GM12878 (cell line): ENCODE results near the gene RNF167. TPM values are rescaled to one million over a fixed set of nuclear protein-coding genes. Genes with fewer than 3 reads are reported as not detected.

ENCODE experiments used
- ATAC-seq: fragments of 200-7000 bp; cut with Tn5 transposase; 3 replicates; pipeline ENCODE4 v1.9.1; 2020; ENCODE audit warnings: mild to moderate bottlenecking, moderate library complexity
- BruUV-seq: library from RNA; stranded (reverse); fragments of 400-500 nt; replicated peaks from 2 replicates; lab custom pipeline; 2021; lab: Mats Ljungman, UMichigan
- CTCF ChIA-PET: fragments of 300-600 bp; sonication (Branson Sonifier 250); formaldehyde crosslinking; extraction: SDS; loops from one replicate; lab custom pipeline; 2021; ENCODE audit warnings: inconsistent platforms; lab: Yijun Ruan, JAX
- POLR2A ChIA-PET: fragments of 350-600 bp; formaldehyde crosslinking; extraction: SDS; loops from one replicate; lab custom pipeline; 2021; ENCODE audit warnings: inconsistent platforms; lab: Charles Lee
- RAD21 ChIA-PET: fragments of 300-600 bp; sonication (Branson Sonifier 250); formaldehyde crosslinking; loops from one replicate; lab custom pipeline; 2023; ENCODE audit warnings: antibody characterized with exemption; ENCODE audit not compliant: unreplicated experiment; lab: Charles Lee
- SMC1A ChIA-PET: fragments of 300-600 bp; sonication (Branson Sonifier 250); formaldehyde crosslinking; loops from one replicate; lab custom pipeline; 2023; ENCODE audit not compliant: unreplicated experiment, uncharacterized antibody; lab: Charles Lee
- DNase-seq: peaks from one replicate; pipeline ENCODE4 v3.0.0-alpha.2; 2011; ENCODE audit warnings: low read depth, low spot score
- FAIRE-seq: peaks from 3 replicates; lab custom pipeline; 2011; peaks lifted over from hg19 to GRCh38; lab: Jason Lieb, UNC
- H2AFZ ChIP-seq: 2 replicates; pipeline ENCODE4 v1.6.0; 2011; ENCODE audit warnings: low read depth, low read length, control low read depth; ENCODE audit not compliant: control insufficient read depth
- H3K27ac ChIP-seq: 2 replicates; pipeline ENCODE4 v1.5.1; 2011; ENCODE audit warnings: control low read depth; ENCODE audit not compliant: control insufficient read depth, insufficient read depth
- H3K27me3 ChIP-seq, 2 experiments: replicated peaks in 1 of 2; 2 replicates each; pipeline versions ENCODE4 v1.6.0 to v1.6.1; 2011; ENCODE audit warnings: low read length in 1 of 2; ENCODE audit not compliant: control insufficient read depth in 2 of 2, insufficient read depth in 2 of 2
- H3K36me3 ChIP-seq, 2 experiments: 2 replicates each; pipeline ENCODE4 v1.5.1; 2011; ENCODE audit warnings: low read length in 1 of 2; ENCODE audit not compliant: control insufficient read depth in 2 of 2, insufficient read depth in 2 of 2
- H3K4me1 ChIP-seq: 2 replicates; pipeline ENCODE4 v1.6.1; 2011; ENCODE audit warnings: mild to moderate bottlenecking, low read length, moderate library complexity, mixed read lengths; ENCODE audit not compliant: control insufficient read depth, insufficient read depth
- H3K4me2 ChIP-seq: 2 replicates; pipeline ENCODE4 v1.6.0; 2011; ENCODE audit warnings: control low read depth; ENCODE audit not compliant: control insufficient read depth, insufficient read depth
- H3K4me3 ChIP-seq: fragments of 200-600 bp; sonication (generic); 2 replicates; pipeline ENCODE4 v1.5.1; 2016
- H3K79me2 ChIP-seq: 2 replicates; pipeline ENCODE4 v1.6.0; 2011; ENCODE audit warnings: low read length; ENCODE audit not compliant: control insufficient read depth, insufficient read depth
- H3K9ac ChIP-seq: 2 replicates; pipeline ENCODE4 v1.8.0; 2011; ENCODE audit warnings: low read length, control low read depth, mixed read lengths; ENCODE audit not compliant: control insufficient read depth, insufficient read depth
- H3K9me3 ChIP-seq: replicated peaks from 3 replicates; pipeline ENCODE4 v1.5.1; 2011; ENCODE audit warnings: mild to moderate bottlenecking, low read length; ENCODE audit not compliant: control insufficient read depth, insufficient read depth
- H4K20me1 ChIP-seq: 2 replicates; pipeline ENCODE4 v1.6.0; 2011; ENCODE audit not compliant: control insufficient read depth, insufficient read depth
- BMI1 ChIP-seq: fragments of 450-650 bp; IDR thresholded peaks from 2 replicates; pipeline ENCODE4 v1.6.1; 2016; ENCODE audit warnings: mild to moderate bottlenecking, moderate library complexity, borderline replicate concordance
- EP300 ChIP-seq, 2 experiments: fragments of 150-350 bp in 1 of 2; IDR thresholded peaks; 2 replicates each; pipeline ENCODE4 v1.6.1; 2011 to 2012; ENCODE audit warnings: low read depth in 2 of 2, low read length in 2 of 2, borderline replicate concordance in 1 of 2, improper control_type of control experiment in 1 of 2, inconsistent platforms in 1 of 2; ENCODE audit not compliant: control insufficient read depth in 1 of 2
- MXI1 ChIP-seq: fragments of 150-350 bp; IDR thresholded peaks from 2 replicates; pipeline ENCODE4 v1.6.1; 2011; ENCODE audit warnings: low read depth, mild to moderate bottlenecking, inconsistent platforms, low read length, improper control_type of control experiment
- NFXL1 ChIP-seq: fragments of 450-650 bp; IDR thresholded peaks from 2 replicates; pipeline ENCODE4 v1.6.1; 2017; ENCODE audit warnings: antibody characterized with exemption, mild to moderate bottlenecking, borderline replicate concordance
- POU2F2 ChIP-seq: IDR thresholded peaks from 3 replicates; pipeline ENCODE4 v1.6.1; 2011; ENCODE audit warnings: low read depth, mild to moderate bottlenecking, low read length, borderline replicate concordance
- SIX5 ChIP-seq: IDR thresholded peaks from 2 replicates; pipeline ENCODE4 v1.6.1; 2011; ENCODE audit warnings: mild to moderate bottlenecking, low read depth, low read length, moderate library complexity; ENCODE audit not compliant: severe bottlenecking
- SPI1 ChIP-seq: IDR thresholded peaks from 2 replicates; pipeline ENCODE4 v1.6.1; 2011; ENCODE audit warnings: low read depth, mild to moderate bottlenecking, low read length, moderate library complexity, borderline replicate concordance; ENCODE audit not compliant: insufficient read depth
- TAF1 ChIP-seq: IDR thresholded peaks from 2 replicates; pipeline ENCODE4 v1.6.1; 2011; ENCODE audit warnings: mild to moderate bottlenecking, low read depth, low read length, borderline replicate concordance
- TARDBP ChIP-seq: IDR thresholded peaks from 2 replicates; pipeline ENCODE4 v1.6.1; 2016; ENCODE audit warnings: borderline replicate concordance
- ZNF384 ChIP-seq: IDR thresholded peaks from 2 replicates; pipeline ENCODE4 v1.6.1; 2012; ENCODE audit warnings: low read depth, mild to moderate bottlenecking, low read length, improper control_type of control experiment, borderline replicate concordance
- ZSCAN29 ChIP-seq: fragments of 450-650 bp; IDR thresholded peaks from 2 replicates; pipeline ENCODE4 v1.6.1; 2017; ENCODE audit warnings: mild to moderate bottlenecking, moderate library complexity
- WGBS: methylation state at CpG from one replicate; pipeline ENCODE4 v1.1.6; 2016; ENCODE audit warnings: low lambda C conversion rate; ENCODE audit not compliant: insufficient replicate concordance, insufficient coverage; ENCODE audit errors: missing lambda C conversion rate; 5-methylcytosine and 5-hydroxymethylcytosine counted together
- in situ Hi-C: fragments of 300-500 bp; cut with MboI; formaldehyde crosslinking; loops from 9 replicates; pipeline ENCODE4 v1.14.3; 2018; ENCODE audit warnings: mixed read lengths
- intact Hi-C: fragments of 100-400 bp; cut with micrococcal nuclease; formaldehyde crosslinking; loops from one replicate; pipeline ENCODE4 v1.14.2; 2022; ENCODE audit not compliant: unreplicated experiment
- polyA plus RNA-seq, 11 experiments: library from polyadenylated mRNA; depleted of rRNA in 4 of 11; unstranded in 6 of 11; stranded (reverse) in 5 of 11; fragments of >200 nt; fragmentation: Nextera tagmentation in 4 of 11; fragmentation: Illumina TruSeq in 1 of 11; extraction: Ambion mirVana in 4 of 11; extraction: Trizol in 1 of 11; gene quantifications; 1 replicate in 1 of 11; 2 replicates in 10 of 11; pipeline versions ENCODE4 v1.2.1 to v1.2.3, GENCODE V29; 2011 to 2016; ENCODE audit warnings: inconsistent platforms in 2 of 11, missing spikeins in 2 of 11, low read depth in 1 of 11
- total RNA-seq, 4 experiments: library from RNA; depleted of rRNA in 3 of 4; stranded (reverse); fragments of >200 nt in 3 of 4; fragmentation: Illumina TruSeq in 1 of 4; extraction: Trizol in 1 of 4; gene quantifications; 2 replicates each; pipeline versions ENCODE4 v1.2.1 to v1.2.3, GENCODE V29; 2013 to 2021
- TF ChIP-seq, protein P1 (sequence below): fragments of 150-350 bp; IDR thresholded peaks from 2 replicates; pipeline ENCODE4 v1.6.1; 2014; ENCODE audit warnings: mild to moderate bottlenecking, low read depth, low read length
- TF ChIP-seq, protein P2 (sequence below): fragments of 450-650 bp; formaldehyde crosslinking; IDR thresholded peaks from 2 replicates; pipeline ENCODE4 v1.4.0; 2022; ENCODE audit warnings: mild to moderate bottlenecking, moderate library complexity
- TF ChIP-seq, protein P3 (sequence below): fragments of 450-650 bp; IDR thresholded peaks from 2 replicates; pipeline ENCODE4 v1.6.1; 2017; ENCODE audit warnings: mild to moderate bottlenecking, moderate library complexity

The RNF167 gene
- total and polyA plus RNA-seq, 10 of the 15 experiments (the other 5 are each of a cell fraction or from before 2014, with no cell fraction given): 33.6 to 147 (median 57.6) TPM

DNA sequence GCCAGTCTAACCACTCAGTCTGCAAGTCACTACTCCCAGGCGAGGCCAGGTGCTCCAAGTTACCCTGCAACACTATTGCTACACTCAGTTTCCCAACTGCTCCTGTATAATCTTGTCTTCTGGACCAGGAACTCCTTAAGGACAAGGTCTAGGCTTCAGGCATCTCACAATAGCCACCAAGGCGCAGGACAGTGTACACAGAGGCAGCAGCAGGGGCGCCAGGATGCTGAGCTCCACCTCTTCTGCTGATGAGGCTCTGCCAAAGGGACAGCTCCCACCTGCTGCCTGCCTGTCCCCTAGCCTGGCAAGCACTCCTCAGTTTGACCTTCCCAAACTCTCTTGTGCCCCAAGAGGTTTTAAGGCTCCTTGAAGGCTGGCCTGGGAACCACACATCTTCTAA, 3.6 kb upstream of the RNF167 start (continued):
- no peak for TF ChIP-seq EP300 (IDR thresholded peaks at IDR 0.05; ENCODE audit: borderline replicate concordance in 1 of 2, control insufficient read depth in 1 of 2, low read depth in 2 of 2, low read length in 2 of 2)
- no peak for TF ChIP-seq NFXL1
- TF ChIP-seq BMI1: no peak
- TF ChIP-seq ZSCAN29: no peak
- no peak for TF ChIP-seq TARDBP
- TF ChIP-seq POU2F2: no peak
- TF ChIP-seq, protein P1, sequence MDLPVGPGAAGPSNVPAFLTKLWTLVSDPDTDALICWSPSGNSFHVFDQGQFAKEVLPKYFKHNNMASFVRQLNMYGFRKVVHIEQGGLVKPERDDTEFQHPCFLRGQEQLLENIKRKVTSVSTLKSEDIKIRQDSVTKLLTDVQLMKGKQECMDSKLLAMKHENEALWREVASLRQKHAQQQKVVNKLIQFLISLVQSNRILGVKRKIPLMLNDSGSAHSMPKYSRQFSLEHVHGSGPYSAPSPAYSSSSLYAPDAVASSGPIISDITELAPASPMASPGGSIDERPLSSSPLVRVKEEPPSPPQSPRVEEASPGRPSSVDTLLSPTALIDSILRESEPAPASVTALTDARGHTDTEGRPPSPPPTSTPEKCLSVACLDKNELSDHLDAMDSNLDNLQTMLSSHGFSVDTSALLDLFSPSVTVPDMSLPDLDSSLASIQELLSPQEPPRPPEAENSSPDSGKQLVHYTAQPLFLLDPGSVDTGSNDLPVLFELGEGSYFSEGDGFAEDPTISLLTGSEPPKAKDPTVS: no peak
- TF ChIP-seq SPI1: no peak

DNA sequence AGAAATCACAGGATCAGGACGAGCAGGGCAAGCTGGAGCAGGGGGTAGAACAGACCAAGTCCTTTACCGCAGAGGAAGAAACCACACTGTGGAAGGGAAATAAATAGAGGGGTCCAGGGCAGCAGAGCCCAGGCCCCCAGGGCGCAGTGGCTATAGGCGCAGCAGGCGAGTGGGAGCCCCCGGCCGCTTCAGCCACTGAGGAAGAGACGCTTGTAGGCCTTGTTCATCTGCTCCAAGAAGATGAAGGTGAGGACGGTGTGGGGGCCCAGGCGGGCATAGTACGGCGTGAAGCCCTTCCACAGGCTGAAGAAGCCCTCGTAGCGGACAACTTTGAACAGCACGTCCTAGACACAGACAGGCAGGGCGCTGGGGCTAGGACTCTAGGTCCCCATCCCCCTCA, 2.5 kb upstream of the RNF167 start:
- CTCF ChIA-PET: interaction anchor here (0.7 kb wide), 1 partner anchor 32 kb away, joined by 3 read pairs; no protein-coding TSS in a partner anchor
- intact Hi-C loops: no loop called here

More for the DNA sequence above, 2.5 kb upstream of the RNF167 start:
- H4K20me1 ChIP-seq: no peaks in the 10 kb centered on the region
- DNase-seq: no peak
- in situ Hi-C loops: no loop called here
- no peaks in the 10 kb centered on the region for H3K9me3 ChIP-seq
- H3K79me2 ChIP-seq: peaks cover 44% of the 10 kb centered on the region
- no TSS peak for BruUV-seq
- TF ChIP-seq, protein P2, sequence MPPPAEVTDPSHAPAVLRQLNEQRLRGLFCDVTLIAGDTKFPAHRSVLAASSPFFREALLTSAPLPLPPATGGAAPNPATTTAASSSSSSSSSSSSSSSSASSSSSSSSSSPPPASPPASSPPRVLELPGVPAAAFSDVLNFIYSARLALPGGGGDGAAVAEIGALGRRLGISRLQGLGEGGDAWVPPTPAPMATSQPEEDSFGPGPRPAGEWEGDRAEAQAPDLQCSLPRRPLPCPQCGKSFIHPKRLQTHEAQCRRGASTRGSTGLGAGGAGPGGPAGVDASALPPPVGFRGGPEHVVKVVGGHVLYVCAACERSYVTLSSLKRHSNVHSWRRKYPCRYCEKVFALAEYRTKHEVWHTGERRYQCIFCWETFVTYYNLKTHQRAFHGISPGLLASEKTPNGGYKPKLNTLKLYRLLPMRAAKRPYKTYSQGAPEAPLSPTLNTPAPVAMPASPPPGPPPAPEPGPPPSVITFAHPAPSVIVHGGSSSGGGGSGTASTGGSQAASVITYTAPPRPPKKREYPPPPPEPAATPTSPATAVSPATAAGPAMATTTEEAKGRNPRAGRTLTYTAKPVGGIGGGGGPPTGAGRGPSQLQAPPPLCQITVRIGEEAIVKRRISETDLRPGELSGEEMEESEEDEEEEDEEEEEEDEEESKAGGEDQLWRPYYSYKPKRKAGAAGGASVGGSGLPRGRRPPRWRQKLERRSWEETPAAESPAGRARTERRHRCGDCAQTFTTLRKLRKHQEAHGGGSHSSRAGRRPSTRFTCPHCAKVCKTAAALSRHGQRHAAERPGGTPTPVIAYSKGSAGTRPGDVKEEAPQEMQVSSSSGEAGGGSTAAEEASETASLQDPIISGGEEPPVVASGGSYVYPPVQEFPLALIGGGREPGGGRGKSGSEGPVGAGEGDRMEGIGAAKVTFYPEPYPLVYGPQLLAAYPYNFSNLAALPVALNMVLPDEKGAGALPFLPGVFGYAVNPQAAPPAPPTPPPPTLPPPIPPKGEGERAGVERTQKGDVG: no peak
- no peak for TF ChIP-seq MXI1
- TF ChIP-seq, protein P3, sequence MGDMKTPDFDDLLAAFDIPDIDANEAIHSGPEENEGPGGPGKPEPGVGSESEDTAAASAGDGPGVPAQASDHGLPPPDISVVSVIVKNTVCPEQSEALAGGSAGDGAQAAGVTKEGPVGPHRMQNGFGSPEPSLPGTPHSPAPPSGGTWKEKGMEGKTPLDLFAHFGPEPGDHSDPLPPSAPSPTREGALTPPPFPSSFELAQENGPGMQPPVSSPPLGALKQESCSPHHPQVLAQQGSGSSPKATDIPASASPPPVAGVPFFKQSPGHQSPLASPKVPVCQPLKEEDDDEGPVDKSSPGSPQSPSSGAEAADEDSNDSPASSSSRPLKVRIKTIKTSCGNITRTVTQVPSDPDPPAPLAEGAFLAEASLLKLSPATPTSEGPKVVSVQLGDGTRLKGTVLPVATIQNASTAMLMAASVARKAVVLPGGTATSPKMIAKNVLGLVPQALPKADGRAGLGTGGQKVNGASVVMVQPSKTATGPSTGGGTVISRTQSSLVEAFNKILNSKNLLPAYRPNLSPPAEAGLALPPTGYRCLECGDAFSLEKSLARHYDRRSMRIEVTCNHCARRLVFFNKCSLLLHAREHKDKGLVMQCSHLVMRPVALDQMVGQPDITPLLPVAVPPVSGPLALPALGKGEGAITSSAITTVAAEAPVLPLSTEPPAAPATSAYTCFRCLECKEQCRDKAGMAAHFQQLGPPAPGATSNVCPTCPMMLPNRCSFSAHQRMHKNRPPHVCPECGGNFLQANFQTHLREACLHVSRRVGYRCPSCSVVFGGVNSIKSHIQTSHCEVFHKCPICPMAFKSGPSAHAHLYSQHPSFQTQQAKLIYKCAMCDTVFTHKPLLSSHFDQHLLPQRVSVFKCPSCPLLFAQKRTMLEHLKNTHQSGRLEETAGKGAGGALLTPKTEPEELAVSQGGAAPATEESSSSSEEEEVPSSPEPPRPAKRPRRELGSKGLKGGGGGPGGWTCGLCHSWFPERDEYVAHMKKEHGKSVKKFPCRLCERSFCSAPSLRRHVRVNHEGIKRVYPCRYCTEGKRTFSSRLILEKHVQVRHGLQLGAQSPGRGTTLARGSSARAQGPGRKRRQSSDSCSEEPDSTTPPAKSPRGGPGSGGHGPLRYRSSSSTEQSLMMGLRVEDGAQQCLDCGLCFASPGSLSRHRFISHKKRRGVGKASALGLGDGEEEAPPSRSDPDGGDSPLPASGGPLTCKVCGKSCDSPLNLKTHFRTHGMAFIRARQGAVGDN: no peak
- no peak for TF ChIP-seq SIX5
- no peak for TF ChIP-seq TAF1
- no peak for TF ChIP-seq ZNF384
- H3K27ac ChIP-seq: no peak overlapping the region
- WGBS: 90% methylated on average over 16 of the region's 16 CpGs
- ChIA-PET POLR2A (interaction anchor here (0.6 to 1.0 kb wide), 2 partner anchors 16 to 30 kb away, joined by 3 to 5 read pairs; partner anchors contain the start of gene SPAG7), RAD21 (no interaction called here), SMC1A (no interaction called here)
- H3K4me2 ChIP-seq: no peak overlapping the region; the same call in 1 of the 2 replicates
- H3K27me3 ChIP-seq: no peaks in the 10 kb centered on the region
- H3K36me3 ChIP-seq: peaks cover 6 to 18% of the 10 kb centered on the region in 2 experiments; a peak in 3 of 4 replicates
- peaks cover 30% of the 10 kb centered on the region for H3K4me1 ChIP-seq
- H2AFZ ChIP-seq: no peak overlapping the region
- H3K4me3 ChIP-seq: no peak overlapping the region
- FAIRE-seq: no peak
- no peak for ATAC-seq
- no peak overlapping the region for H3K9ac ChIP-seq
